GM21447 (cell line): Measurements from ENCODE around the gene MXRA5.
"Not testable (repeated sequence)": the region's sequence is repeated elsewhere in the genome, so short reads cannot be mapped to it uniquely, and the experiment has no call there.

Experiments used
- ATAC-seq: cut with Tn5 transposase; IDR thresholded peaks from one replicate; pipeline ENCODE4 v1.9.1; 2021; ENCODE audit not compliant: unreplicated experiment

The MXRA5 gene, protein sequence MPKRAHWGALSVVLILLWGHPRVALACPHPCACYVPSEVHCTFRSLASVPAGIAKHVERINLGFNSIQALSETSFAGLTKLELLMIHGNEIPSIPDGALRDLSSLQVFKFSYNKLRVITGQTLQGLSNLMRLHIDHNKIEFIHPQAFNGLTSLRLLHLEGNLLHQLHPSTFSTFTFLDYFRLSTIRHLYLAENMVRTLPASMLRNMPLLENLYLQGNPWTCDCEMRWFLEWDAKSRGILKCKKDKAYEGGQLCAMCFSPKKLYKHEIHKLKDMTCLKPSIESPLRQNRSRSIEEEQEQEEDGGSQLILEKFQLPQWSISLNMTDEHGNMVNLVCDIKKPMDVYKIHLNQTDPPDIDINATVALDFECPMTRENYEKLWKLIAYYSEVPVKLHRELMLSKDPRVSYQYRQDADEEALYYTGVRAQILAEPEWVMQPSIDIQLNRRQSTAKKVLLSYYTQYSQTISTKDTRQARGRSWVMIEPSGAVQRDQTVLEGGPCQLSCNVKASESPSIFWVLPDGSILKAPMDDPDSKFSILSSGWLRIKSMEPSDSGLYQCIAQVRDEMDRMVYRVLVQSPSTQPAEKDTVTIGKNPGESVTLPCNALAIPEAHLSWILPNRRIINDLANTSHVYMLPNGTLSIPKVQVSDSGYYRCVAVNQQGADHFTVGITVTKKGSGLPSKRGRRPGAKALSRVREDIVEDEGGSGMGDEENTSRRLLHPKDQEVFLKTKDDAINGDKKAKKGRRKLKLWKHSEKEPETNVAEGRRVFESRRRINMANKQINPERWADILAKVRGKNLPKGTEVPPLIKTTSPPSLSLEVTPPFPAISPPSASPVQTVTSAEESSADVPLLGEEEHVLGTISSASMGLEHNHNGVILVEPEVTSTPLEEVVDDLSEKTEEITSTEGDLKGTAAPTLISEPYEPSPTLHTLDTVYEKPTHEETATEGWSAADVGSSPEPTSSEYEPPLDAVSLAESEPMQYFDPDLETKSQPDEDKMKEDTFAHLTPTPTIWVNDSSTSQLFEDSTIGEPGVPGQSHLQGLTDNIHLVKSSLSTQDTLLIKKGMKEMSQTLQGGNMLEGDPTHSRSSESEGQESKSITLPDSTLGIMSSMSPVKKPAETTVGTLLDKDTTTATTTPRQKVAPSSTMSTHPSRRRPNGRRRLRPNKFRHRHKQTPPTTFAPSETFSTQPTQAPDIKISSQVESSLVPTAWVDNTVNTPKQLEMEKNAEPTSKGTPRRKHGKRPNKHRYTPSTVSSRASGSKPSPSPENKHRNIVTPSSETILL (N-terminal part only)

DNA sequence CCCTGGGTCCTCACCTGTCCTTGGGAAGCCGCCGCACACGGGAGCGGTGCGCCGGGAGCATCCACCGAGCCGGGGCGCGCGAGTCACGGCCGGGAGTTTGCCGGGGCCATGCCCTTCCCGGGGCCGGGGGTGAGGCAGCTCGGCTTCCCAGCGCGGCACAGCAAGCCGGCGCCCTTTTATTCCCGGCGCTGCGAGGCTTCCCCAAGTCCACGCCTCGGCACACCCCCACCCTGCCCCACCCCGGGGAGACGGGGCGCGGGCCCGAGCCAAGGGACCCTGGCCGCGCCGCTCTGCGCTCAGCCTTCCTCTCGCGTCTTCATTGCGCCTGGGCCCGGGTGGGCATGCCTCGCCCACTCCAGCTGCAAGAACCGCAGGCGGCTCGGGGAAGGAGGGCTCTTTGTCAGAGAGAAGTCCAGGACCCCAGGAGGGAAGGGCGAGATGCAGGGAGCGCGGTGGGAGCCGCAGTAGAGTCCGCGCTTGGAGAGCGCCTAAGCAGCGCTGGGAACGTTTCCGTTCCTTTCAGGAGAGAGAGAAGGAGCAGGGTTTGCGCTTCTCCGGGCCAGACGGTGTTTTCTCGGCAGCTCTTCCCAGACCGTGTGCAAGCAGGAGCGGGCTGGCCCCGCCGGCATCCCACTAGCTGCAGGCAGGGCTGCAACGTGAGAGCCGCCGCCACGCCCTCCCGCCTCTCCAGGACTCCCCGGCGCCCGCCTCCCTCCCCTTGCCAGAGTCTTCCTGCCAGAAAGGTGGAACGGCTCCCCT is at the start of gene MXRA5:
MXRA5 (minus strand) TSS at position 152 of the 759 bp plus-strand sequence. CDS start 2,819 bp downstream, outside the sequence.
- no peak for ATAC-seq

DNA sequence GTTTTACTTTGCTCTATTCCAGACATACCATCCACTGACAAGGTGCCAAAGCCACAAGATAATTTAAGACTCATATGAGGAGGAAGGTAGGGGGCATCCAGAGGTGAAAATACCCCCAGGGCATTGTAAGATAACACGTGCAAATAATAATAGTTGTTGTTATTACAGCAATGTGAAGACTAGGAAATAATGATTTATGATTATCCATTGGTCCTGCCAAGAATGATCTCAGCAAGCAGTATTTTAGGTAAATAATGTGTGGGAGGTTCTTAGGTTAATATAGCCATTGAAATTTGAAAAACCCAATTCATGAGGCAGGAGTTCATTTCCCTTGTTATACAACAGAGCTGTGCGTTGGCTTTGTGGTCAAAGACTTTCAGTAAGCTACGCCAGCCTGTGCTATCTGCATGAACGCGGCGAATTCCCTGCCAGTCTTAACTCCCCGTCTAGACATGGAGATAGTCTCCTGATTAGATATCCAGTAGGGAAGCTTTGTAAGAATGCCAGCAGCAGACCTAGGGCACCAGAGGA is 47.2 kb upstream of the MXRA5 start:
- no peak for ATAC-seq

DNA sequence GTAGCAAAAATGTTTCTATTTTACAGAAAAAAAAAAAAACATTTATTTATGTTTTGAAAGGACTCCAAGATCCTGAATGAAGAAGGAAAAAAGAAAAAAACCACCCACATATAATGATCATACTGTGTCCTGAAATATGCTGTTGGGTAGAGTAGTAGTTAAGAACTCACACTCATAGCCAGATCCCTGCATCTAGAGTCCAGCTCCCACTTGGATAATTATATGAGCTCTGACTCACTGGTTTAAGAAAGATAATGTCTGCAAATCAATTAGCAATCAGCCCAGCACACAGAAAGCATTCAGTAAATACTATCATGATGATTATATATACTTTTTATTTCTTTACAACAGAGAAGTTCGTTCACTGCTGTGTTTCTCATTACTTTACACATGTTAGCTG is 46.7 kb upstream of the MXRA5 start:
- no peak for ATAC-seq

DNA sequence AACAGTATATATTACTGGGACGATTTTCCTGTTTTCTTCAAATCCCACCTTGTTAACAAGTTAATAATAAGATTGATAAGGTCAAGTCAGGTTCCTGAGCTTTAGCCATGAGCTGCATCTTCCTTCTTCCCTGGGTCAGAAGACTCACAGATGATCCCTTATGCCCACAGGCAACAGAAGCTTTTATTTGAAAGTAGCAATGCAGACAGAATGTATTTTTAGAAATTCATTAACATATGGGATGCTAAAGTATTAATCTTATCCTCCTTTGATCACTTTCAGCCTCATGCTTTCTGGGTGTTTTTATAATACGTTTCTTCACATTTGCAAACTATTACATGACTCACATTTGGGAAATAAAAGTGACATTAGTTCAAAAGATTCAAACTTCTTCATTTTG is 42.0 kb upstream of the MXRA5 start:
- ATAC-seq: no peak

DNA sequence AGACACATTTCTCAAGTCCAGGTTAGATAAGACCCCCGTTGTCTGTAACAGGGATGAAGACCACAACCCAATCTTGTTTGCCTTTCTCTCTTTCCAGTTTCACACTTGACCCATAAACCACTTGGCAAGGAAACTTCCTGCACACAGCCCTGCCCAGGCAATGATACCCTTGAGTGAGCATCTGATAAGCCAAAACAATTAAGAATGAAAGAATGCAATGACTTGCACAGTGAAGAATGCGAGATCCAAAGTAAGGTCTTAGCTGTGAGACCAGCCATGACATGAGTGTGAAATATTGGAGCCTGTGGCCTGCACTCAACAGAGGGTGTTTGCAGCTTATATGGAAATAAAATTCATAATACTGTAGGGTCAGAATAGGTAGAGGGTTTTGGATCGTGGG is 37.9 kb upstream of the MXRA5 start:
- ATAC-seq: no peak

DNA sequence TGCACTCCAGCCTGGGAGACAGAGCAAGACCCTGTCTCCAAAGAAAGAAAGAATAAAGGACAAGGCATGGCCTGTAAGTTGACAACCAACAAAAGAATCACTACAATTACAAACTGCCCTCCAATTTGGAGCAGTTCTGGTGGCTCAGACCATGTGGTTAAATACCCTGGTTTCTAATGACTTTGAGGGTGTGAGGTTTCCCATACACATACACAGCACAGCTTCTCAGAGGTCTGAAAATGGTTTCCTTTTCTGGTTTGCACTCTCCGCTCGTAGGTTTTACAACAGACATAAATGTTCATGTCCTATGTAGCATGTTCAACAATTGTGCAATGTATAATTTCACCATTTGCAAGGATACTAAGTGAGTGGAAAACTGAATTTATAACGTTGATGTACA is 34.2 kb upstream of the MXRA5 start:
- ATAC-seq: no peak

DNA sequence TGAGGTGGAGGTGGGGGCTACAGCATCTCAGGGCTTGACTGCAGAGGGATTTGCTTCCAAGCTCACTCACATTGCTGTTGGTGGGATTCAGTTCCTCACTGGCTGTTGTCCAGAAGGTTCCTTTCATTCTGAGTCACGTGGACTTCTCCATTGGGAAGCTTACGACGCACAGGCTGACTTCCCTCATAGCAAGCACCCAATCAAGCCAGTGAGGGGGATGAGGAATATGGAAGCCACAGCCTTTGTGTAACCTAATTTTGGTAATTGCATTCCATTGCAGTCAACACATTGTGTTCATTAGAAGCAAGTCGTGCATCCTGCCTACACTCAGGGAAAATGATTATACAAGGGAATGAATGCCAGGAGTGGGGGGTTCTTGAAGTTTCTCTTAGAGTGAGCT is 32.7 kb upstream of the MXRA5 start:
- ATAC-seq: no peak

DNA sequence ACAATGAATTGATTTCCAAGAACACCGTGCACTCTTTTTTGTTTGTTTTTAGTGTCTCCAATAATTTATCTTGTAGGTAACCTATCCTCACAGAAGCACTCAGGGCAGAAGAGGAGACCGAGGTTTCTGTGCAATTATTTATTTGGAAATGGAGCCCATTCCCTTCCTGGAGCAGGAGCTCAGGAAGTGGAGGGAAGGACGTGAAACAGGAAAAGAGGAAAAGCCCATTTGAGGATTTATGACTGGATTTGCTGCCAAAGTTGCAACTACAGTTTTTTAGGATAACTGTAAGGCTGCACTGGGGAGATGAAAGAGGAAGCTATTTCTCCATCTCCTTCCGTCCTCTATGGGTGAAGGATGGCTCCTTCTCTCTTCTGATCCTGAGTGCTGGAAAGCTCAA is 31.7 kb upstream of the MXRA5 start:
- no peak for ATAC-seq

DNA sequence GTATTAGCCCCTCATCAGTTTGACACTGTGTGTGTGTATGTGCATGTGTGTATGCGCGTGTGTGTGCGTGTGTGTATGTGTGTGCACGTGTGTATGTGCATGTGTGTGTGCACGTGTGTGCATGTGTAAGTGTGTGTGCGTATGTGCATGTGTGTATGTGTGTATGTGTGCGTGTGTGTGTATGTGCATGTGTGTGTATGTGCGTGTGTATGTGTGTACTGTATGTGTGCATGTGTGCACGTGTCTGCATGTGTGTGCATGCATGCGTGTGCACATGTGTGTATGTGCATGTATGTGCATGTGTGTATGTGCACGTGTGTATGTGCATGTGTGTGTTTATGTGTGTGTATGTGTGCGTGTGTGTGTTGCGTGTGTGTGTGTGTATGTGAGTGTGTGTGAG is 31.1 kb upstream of the MXRA5 start:
- no peak for ATAC-seq

DNA sequence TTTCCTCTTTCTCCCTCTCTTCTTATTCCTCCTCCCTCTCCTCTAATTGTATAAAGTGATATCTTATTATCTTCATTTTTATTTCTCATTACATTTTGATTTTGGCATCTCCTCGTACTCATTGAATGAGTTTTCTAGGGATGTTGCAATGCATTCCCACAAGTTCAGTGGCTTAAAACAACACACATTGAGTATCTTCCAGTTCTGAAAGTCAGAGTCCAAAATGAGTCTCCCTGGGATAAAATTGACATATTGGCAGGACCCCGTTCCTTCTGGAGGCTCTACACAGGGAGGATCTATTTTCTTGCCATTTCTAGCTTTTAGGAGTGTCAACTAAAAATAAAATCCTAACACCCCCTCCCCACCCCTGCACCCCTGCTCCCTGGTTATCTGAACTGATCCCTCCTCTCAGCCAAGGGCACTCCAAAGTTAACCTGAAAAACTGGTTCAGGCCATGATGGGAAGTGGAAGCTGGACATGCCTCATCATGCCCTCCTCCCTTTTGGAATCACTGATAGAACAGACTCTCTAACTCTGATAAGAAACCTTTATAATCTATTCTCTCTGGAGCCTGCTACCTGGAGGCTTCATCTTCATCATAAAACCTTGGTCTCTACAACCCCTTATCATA is 29.5 kb upstream of the MXRA5 start:
- not testable (repeated sequence) for ATAC-seq

DNA sequence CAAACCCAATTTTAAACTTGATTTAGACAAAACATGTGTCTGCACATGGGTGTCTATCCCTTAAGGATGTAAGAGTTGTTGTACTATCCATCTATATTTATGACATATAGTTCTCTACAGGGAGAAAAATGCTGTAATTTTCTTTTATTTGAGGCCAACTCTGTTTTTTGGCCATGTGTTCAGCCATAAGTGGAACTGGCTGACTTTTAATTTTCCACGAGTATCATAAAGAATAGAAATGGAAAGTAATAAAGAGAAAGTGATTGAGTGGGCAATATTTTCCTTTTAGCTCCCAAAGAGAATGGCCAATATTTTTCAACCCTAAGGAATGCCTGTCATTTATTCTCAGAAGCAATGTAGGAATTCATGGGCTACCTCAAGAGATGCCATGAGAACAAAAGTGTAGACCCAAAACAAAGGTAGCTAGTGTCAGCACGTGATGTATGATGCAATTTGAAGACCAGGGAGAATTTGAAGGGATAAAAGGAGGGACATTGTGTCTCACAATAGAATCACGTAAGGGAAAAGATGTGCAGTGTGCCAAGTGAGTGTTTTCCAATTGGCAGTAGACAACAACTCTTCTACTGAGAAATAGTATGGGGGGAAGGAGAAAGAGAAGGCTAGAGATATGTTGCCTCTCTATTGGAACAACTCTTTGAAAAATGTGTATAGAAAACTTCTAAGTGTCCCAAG is 27.8 kb upstream of the MXRA5 start:
- ATAC-seq: no peak

DNA sequence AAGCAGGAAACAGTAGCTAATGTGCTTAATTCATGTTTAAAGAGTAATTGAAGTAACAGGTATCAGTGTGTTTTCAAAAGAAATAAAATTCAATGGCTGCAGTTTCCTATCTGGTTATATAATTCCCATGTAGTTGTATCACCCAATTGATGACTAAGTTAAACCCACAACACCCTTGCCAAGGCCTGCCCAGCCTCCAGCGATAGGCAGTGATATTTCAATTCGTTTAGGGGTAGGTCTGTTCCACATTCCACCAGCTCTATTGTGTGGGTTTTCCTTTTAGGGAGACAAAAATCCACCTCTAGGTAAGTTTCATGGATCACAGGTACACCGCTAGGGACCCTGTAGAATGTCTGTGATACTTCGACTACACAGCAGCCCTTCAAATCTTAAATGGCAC is 24.7 kb upstream of the MXRA5 start:
- no peak for ATAC-seq

DNA sequence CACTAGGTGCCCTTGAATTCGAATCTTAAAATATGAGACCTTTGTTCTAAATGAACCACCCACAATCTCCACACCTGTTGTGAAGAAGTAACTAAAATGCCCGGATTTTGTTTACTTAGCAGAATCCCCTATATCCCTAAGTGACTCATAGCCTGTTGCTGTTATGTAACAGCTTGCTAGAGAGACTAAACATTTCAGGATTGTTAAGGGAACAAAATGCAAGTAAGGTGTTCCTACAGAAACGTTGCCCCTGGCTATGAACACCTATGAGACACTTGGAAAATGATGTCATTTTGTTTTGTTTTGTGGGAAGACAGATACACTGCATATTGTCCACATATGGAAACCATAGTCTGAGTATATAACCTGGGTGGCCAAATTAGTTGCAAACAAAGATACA is 24.2 kb upstream of the MXRA5 start:
- no peak for ATAC-seq

DNA sequence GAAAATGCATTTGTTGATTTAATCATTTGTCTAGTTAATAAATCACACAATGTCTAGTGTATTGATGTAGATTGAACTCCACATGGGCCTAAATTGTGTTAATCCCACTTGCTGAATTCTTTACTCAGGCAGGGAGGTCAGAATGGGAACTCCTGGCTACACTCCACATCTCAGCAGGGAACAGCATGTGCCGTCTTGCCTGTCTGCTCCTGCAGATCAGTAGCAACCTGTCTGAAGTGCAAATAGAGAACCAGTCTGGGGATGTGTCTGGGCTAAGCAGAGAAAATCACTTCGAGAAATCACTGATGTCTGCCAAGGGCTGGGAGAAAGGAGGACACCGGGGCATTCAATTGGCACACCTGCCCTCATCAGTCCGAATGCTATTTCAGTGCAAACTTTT is 16.5 kb upstream of the MXRA5 start:
- ATAC-seq: no peak

DNA sequence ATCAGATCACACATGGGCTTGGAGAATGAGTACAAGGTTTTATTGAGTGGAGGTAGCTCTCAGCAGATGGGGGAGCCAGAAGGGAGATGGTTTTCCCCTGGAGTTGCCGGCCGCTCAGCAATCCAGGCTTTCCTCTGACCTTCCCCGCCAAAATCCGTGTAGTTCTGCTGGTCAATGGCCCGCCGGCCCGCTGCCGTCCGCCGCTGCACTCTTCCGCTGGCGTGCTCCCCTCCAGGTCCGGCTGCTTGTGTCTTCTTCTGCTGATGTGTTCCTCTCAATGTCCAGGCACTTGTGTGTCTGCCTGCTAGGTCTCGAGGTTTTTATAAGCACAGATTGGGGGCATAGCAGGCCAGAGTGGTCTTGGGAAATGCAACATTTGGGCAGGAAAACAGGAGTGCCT is 14.4 kb upstream of the MXRA5 start:
- no peak for ATAC-seq

DNA sequence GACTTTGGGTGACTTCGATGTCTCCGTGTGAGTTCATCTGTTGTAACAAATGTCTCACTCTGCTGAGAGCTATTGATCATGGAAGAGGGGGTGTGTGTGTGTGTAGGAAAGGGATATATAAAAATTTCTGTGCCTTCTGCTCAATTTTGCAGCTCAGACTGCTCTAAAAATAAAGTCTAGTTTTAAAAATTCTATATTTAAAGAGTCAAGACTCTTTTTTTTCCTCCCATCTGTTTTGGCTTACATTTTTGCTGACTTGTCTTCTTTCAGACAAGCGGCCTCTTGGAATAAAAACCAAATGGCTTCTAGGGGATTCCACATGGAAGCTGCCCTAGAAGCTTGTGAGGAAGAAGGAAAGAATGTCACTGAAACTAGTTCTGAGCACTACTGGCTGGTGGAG is 6.3 kb upstream of the MXRA5 start:
- ATAC-seq: not testable (repeated sequence)

DNA sequence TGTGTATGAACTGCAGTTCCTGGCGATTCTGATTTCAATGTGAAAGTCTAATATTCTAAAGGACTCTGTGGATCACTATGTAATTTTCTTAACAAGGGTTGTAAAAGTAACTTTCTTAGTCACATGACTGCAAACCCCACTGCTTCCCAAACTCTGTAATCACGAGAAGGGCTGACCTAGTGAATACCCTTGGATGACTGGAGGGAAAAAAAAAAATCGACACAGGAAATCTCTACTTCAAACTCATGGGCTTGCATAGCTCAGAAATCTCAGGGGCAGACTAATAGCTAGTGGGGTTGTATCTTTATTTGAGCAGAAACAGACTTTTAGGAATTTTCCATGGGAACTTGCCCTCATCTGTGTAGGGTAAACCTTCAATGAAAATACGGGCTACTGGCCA is 4.8 kb upstream of the MXRA5 start:
- no peak for ATAC-seq

DNA sequence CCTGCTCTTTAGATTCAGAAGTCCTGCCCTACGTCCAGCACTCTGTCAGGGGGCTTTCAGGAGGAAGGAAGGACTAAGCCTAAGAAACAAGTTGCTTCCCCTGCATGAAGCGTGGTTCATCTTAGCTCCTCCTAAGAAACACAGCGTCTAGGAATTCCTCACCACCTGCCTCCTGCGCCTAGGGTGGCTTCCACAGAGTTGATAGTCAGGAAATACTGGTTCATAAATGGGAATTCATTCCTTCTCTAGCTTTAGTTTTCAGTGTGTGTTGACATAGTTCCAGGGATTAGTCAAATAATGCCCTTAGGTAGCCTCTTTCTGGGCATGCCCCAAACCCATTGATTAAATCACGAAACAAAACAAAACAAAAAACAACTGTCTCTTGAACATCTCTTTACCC is 1.7 kb upstream of the MXRA5 start:
- no peak for ATAC-seq
